SK-N-SH treated with all-trans-retinoic acid at 6 μM for 48 hours (cell line): Measurements from ENCODE around the gene TMEM74B.

Source experiments
- ARNTL ChIP-seq: fragments of 450-650 bp; formaldehyde crosslinking; IDR thresholded peaks from 2 replicates; pipeline ENCODE4 v1.5.0; 2020; ENCODE audit warnings: low read depth, mild to moderate bottlenecking, moderate library complexity, borderline replicate concordance
- BACH2 ChIP-seq: fragments of 250-450 bp; sonication (Bioruptor Pico); IDR thresholded peaks from 2 replicates; pipeline ENCODE4 v1.9.0; 2021; ENCODE audit warnings: mild to moderate bottlenecking, borderline replicate concordance
- CREB5 ChIP-seq: fragments of 250-450 bp; sonication (Bioruptor Pico); IDR thresholded peaks from 2 replicates; pipeline ENCODE4 v1.5.1; 2020; ENCODE audit warnings: low read depth, mild to moderate bottlenecking, moderate library complexity
- ESRRG ChIP-seq: fragments of 250-450 bp; sonication (Bioruptor Pico); IDR thresholded peaks from 2 replicates; pipeline ENCODE4 v1.6.1; 2021; ENCODE audit warnings: mild to moderate bottlenecking
- OSR1 ChIP-seq: fragments of 250-450 bp; sonication (Bioruptor Pico); IDR thresholded peaks from 2 replicates; pipeline ENCODE4 v1.8.0; 2022; ENCODE audit warnings: moderate library complexity, mild to moderate bottlenecking, inconsistent platforms
- PATZ1 ChIP-seq: fragments of 250-450 bp; sonication (Bioruptor Pico); IDR thresholded peaks from 2 replicates; pipeline ENCODE4 v1.8.0; 2020; ENCODE audit warnings: mild to moderate bottlenecking, moderate library complexity, borderline replicate concordance
- PPARA ChIP-seq: fragments of 250-450 bp; sonication (Bioruptor Pico); IDR thresholded peaks from 2 replicates; pipeline ENCODE4 v1.5.0; 2020; ENCODE audit warnings: mild to moderate bottlenecking, borderline replicate concordance
- TSHZ2 ChIP-seq: fragments of 250-450 bp; sonication (Bioruptor Pico); IDR thresholded peaks from 2 replicates; pipeline ENCODE4 v1.5.0; 2020; ENCODE audit warnings: mild to moderate bottlenecking, moderate library complexity
- ZFP3 ChIP-seq: fragments of 250-450 bp; sonication (Bioruptor Pico); IDR thresholded peaks from 2 replicates; pipeline ENCODE4 v1.5.0; 2020; ENCODE audit warnings: mild to moderate bottlenecking, moderate library complexity
- ZFP30 ChIP-seq: fragments of 450-650 bp; formaldehyde crosslinking; IDR thresholded peaks from 2 replicates; pipeline ENCODE4 v1.5.0; 2022; ENCODE audit warnings: mild to moderate bottlenecking, moderate library complexity

- TF ChIP-seq ZFP30 (CRISPR knock-in tag) (no peak), ARNTL (CRISPR knock-in tag) (no peak), ZFP3 (no peak), CREB5 (CRISPR knock-in tag) (no peak), PPARA (no peak), PATZ1 (CRISPR knock-in tag) (no peak), TSHZ2 (CRISPR knock-in tag) (no peak), OSR1 (no peak), ESRRG (no peak), BACH2 (no peak)
Measured at GRCh38 chr20:1165521-1165920, 19.3 kb downstream of the TMEM74B start.
